ENCODE data around the gene SLC27A5. TPM values are rescaled to one million over a fixed set of nuclear protein-coding genes. Genes with fewer than 3 reads are reported as not detected.
A peak's percentile ranks its signal among the peaks of the same experiment; 100 is the strongest.

Gene SLC27A5
- total and polyA plus RNA-seq, 2 experiments from 2014 or later: 16.2 to 35.5 TPM

GRCh38 chr19:58558623-58559274 lies 47.0 kb upstream of the SLC27A5 start:
- TF ChIP-seq CREB1 (CRISPR knock-in tag; IDR thresholded peaks at IDR 0.05; ENCODE audit: low read depth) (peak; percentile 90), POLR2AphosphoS5 (IDR thresholded peaks at IDR 0.05; ENCODE audit: low read depth) (peak; percentile 78), ZNF114 (CRISPR knock-in tag; IDR thresholded peaks at IDR 0.05) (no peak), EZH2phosphoT487 (IDR thresholded peaks at IDR 0.05; ENCODE audit: unreplicated experiment) (no peak), NANOG (IDR thresholded peaks at IDR 0.05; ENCODE audit: borderline replicate concordance) (no peak)
- TF ChIP-seq, protein P1, sequence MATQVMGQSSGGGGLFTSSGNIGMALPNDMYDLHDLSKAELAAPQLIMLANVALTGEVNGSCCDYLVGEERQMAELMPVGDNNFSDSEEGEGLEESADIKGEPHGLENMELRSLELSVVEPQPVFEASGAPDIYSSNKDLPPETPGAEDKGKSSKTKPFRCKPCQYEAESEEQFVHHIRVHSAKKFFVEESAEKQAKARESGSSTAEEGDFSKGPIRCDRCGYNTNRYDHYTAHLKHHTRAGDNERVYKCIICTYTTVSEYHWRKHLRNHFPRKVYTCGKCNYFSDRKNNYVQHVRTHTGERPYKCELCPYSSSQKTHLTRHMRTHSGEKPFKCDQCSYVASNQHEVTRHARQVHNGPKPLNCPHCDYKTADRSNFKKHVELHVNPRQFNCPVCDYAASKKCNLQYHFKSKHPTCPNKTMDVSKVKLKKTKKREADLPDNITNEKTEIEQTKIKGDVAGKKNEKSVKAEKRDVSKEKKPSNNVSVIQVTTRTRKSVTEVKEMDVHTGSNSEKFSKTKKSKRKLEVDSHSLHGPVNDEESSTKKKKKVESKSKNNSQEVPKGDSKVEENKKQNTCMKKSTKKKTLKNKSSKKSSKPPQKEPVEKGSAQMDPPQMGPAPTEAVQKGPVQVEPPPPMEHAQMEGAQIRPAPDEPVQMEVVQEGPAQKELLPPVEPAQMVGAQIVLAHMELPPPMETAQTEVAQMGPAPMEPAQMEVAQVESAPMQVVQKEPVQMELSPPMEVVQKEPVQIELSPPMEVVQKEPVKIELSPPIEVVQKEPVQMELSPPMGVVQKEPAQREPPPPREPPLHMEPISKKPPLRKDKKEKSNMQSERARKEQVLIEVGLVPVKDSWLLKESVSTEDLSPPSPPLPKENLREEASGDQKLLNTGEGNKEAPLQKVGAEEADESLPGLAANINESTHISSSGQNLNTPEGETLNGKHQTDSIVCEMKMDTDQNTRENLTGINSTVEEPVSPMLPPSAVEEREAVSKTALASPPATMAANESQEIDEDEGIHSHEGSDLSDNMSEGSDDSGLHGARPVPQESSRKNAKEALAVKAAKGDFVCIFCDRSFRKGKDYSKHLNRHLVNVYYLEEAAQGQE (IDR thresholded peaks at IDR 0.05; ENCODE audit: unreplicated experiment): no peak
- TF ChIP-seq, protein P2, sequence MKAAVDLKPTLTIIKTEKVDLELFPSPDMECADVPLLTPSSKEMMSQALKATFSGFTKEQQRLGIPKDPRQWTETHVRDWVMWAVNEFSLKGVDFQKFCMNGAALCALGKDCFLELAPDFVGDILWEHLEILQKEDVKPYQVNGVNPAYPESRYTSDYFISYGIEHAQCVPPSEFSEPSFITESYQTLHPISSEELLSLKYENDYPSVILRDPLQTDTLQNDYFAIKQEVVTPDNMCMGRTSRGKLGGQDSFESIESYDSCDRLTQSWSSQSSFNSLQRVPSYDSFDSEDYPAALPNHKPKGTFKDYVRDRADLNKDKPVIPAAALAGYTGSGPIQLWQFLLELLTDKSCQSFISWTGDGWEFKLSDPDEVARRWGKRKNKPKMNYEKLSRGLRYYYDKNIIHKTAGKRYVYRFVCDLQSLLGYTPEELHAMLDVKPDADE (IDR thresholded peaks at IDR 0.05): peak; percentile 50
- H3K4me1 ChIP-seq (ENCODE audit: insufficient read depth): peaks cover 23% of the 10 kb centered on the region

GRCh38 chr19:58558066-58558622 lies 46.4 kb upstream of the SLC27A5 start, which contains the start of gene UBE2M:
UBE2M (minus strand) TSS chr19:58558611; CDS start chr19:58558381, 230 bp downstream.
- peak within 1 kb of the TSS; percentile 100 for H3K27ac Mint-ChIP-seq
- TF ChIP-seq EZH2phosphoT487 (IDR thresholded peaks at IDR 0.05; ENCODE audit: unreplicated experiment) (no peak), CREB1 (CRISPR knock-in tag; IDR thresholded peaks at IDR 0.05; ENCODE audit: low read depth) (no peak)
- Histone ChIP-seq H3K27ac (ENCODE audit: low read depth) (peak within 1 kb of the TSS; percentile 98), H3F3A (replicated peaks; ENCODE audit: low read depth) (peaks cover 54% of the 10 kb centered on the region), H3K79me2 (replicated peaks; ENCODE audit: insufficient read depth) (peaks cover 20% of the 10 kb centered on the region), H4K20me1 (replicated peaks; ENCODE audit: insufficient read depth) (no peaks in the 10 kb centered on the region; the same call in 1 of the 2 replicates), H3K9me2 (ENCODE audit: insufficient read depth) (peaks cover 5% of the 10 kb centered on the region; the same call in 1 of the 2 replicates), H3K4me2 (peak within 1 kb of the TSS; percentile 98), H3K4me1 (ENCODE audit: insufficient read depth) (peaks cover 23% of the 10 kb centered on the region), H2AFZ (no peak within 1 kb of the TSS), H3K36me3 (ENCODE audit: insufficient read depth) (0 out of 2 replicates have a peak, but pooled peaks cover 2% of the 10 kb centered on the region), H3K27me3 (ENCODE audit: insufficient read depth) (peaks cover 32% of the 10 kb centered on the region), H3K4me3 (peak within 1 kb of the TSS; percentile 84)
- peak within 1 kb of the TSS; percentile 97 for H3K4me3 Mint-ChIP-seq
- H3K9me3 Mint-ChIP-seq: peaks cover 8% of the 10 kb centered on the region; the same call in 2 of the 3 replicates
- no peak for ATAC-seq
- H3K36me3 Mint-ChIP-seq (ENCODE audit: low read depth): peaks cover 39% of the 10 kb centered on the region
- H3K4me1 Mint-ChIP-seq: peaks cover 45% of the 10 kb centered on the region
- H3K27me3 Mint-ChIP-seq (ENCODE audit: insufficient read depth, low read depth, poor library complexity): peaks cover 64% of the 10 kb centered on the region
- DNase-seq (ENCODE audit: low spot score): peak; percentile 63

More at GRCh38 chr19:58558623-58559274, 47.0 kb upstream of the SLC27A5 start:
- peak; percentile 99 for DNase-seq (ENCODE audit: low spot score)
- peaks cover 67% of the 10 kb centered on the region for H3K27me3 Mint-ChIP-seq (ENCODE audit: insufficient read depth, low read depth, poor library complexity)
- H3K27ac Mint-ChIP-seq: peak overlapping the region; percentile 100
- H3K4me1 Mint-ChIP-seq: peaks cover 47% of the 10 kb centered on the region
- ATAC-seq: peak; percentile 41
- H3K4me2 ChIP-seq: peak overlapping the region; percentile 88
- H3K36me3 Mint-ChIP-seq (ENCODE audit: low read depth): peaks cover 39% of the 10 kb centered on the region
- peaks cover 5% of the 10 kb centered on the region; the same call in 1 of the 2 replicates for H3K9me2 ChIP-seq (ENCODE audit: insufficient read depth)
- H3K9me3 Mint-ChIP-seq: peaks cover 8% of the 10 kb centered on the region; the same call in 2 of the 3 replicates
- H3F3A ChIP-seq (replicated peaks; ENCODE audit: low read depth): peaks cover 49% of the 10 kb centered on the region
- H4K20me1 ChIP-seq (replicated peaks; ENCODE audit: insufficient read depth): no peaks in the 10 kb centered on the region; the same call in 1 of the 2 replicates
- H3K27me3 ChIP-seq (ENCODE audit: insufficient read depth): peaks cover 38% of the 10 kb centered on the region
- H3K36me3 ChIP-seq (ENCODE audit: insufficient read depth): 0 out of 2 replicates have a peak, but pooled peaks cover 2% of the 10 kb centered on the region
- peak overlapping the region; percentile 98 for H3K27ac ChIP-seq (ENCODE audit: low read depth)
- H3K4me3 ChIP-seq: peak overlapping the region; percentile 84
- H3K79me2 ChIP-seq (replicated peaks; ENCODE audit: insufficient read depth): peaks cover 20% of the 10 kb centered on the region
- H3K4me3 Mint-ChIP-seq: peak overlapping the region; percentile 97
- H2AFZ ChIP-seq: no peak overlapping the region

Measured in GM23338 (cell line).